Ascending aorta (tissue), 2 donors: ENCODE measurements around the gene FLT3LG. TPM values are rescaled to one million over a fixed set of nuclear protein-coding genes. Genes with fewer than 3 reads are reported as not detected.

ENCODE experiments used
- DNase-seq, 2 donors: peaks; one replicate each; pipeline ENCODE4 v3.0.0-alpha.2; 2019; ENCODE audit warnings: low spot score in 2 of 2
- H3K27ac ChIP-seq, 2 donors: fragments of 200-600 bp; sonication (generic); one replicate each; pipeline ENCODE4 v1.5.1; 2016 to 2017; ENCODE audit warnings: mild to moderate bottlenecking in 1 of 2
- H3K27me3 ChIP-seq: fragments of 200-600 bp; sonication (generic); one replicate; pipeline ENCODE4 v1.5.1; 2017
- H3K36me3 ChIP-seq, 2 donors: fragments of 200-600 bp; sonication (generic); one replicate each; pipeline ENCODE4 v1.5.1; 2016
- H3K4me1 ChIP-seq, 2 donors: fragments of 200-600 bp; sonication (generic); one replicate each; pipeline ENCODE4 v1.5.1; 2016 to 2017; ENCODE audit warnings: mild to moderate bottlenecking in 1 of 2
- H3K4me3 ChIP-seq, 2 donors: fragments of 200-600 bp; sonication (generic); one replicate each; pipeline ENCODE4 v1.5.1; 2016 to 2017; ENCODE audit warnings: mild to moderate bottlenecking in 1 of 2
- H3K9me3 ChIP-seq, 2 donors: fragments of 200-600 bp; sonication (generic); one replicate each; pipeline ENCODE4 v1.5.1; 2016
- intact Hi-C: fragments of 100-400 bp; cut with DNase I; formaldehyde crosslinking; loops from one replicate; pipeline ENCODE4 v1.15.1; 2023
- total RNA-seq: library from RNA; depleted of rRNA; stranded (reverse); fragments of >200 nt; gene quantifications from one replicate; pipeline ENCODE4 v1.1.0, GENCODE V29; 2016
- TF ChIP-seq, protein P1 (sequence below), 3 experiments: fragments of 200-600 bp in 2 of 3; fragments of 450-650 bp in 1 of 3; sonication (generic) in 2 of 3; IDR thresholded peaks; one replicate each; pipeline ENCODE4 v1.5.1; 2016 to 2019; ENCODE audit warnings: antibody characterized with exemption in 3 of 3, mild to moderate bottlenecking in 1 of 3, moderate library complexity in 1 of 3

FLT3LG gene
- total RNA-seq, 1 donor from 2014 or later, result 37.3 TPM

DNA sequence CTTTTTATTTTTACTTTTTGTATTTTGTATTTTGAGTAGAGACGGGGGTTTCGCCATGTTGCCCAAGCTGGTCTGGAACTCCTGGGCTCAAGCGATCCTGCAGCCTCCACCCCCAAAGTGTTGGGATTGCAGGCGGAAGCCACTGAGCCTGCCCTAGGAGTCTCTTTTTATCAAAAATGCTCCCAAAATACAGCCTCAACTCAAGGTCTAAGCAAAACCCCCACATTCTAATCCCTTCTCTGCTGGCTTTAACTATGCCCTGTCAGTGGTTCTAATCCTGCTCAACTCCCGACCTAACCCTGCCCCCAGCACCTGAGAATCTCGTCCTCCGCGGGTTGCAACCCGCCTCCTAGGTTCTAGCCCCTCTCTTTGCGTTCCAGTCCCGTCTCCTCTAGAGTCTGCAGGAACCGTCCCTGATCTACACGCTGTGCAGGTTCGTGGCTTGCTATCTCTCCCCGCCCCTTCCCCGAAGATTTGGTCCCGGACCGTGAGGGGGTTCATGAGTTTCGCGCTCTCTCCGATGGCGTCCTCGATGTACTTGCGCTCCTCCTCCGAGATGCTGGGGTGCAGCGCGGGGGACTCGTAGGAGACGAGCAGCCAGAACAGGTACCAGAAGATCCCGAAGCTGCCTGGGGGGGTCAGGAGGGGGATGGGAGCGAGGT lies 40.6 kb upstream of the FLT3LG start:
- no peaks in the 10 kb centered on the region for H3K4me1 ChIP-seq
- DNase-seq, result no peak
- TF ChIP-seq, protein P1, sequence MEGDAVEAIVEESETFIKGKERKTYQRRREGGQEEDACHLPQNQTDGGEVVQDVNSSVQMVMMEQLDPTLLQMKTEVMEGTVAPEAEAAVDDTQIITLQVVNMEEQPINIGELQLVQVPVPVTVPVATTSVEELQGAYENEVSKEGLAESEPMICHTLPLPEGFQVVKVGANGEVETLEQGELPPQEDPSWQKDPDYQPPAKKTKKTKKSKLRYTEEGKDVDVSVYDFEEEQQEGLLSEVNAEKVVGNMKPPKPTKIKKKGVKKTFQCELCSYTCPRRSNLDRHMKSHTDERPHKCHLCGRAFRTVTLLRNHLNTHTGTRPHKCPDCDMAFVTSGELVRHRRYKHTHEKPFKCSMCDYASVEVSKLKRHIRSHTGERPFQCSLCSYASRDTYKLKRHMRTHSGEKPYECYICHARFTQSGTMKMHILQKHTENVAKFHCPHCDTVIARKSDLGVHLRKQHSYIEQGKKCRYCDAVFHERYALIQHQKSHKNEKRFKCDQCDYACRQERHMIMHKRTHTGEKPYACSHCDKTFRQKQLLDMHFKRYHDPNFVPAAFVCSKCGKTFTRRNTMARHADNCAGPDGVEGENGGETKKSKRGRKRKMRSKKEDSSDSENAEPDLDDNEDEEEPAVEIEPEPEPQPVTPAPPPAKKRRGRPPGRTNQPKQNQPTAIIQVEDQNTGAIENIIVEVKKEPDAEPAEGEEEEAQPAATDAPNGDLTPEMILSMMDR (IDR thresholded peaks at IDR 0.05), result no peak
- no peaks in the 10 kb centered on the region for H3K9me3 ChIP-seq
- H3K27ac ChIP-seq, result no peak overlapping the region
- intact Hi-C loops, result no loop called here
- no peak overlapping the region for H3K4me3 ChIP-seq
- H3K27me3 ChIP-seq, result peaks cover 35% of the 10 kb centered on the region
- no peaks in the 10 kb centered on the region for H3K36me3 ChIP-seq

DNA sequence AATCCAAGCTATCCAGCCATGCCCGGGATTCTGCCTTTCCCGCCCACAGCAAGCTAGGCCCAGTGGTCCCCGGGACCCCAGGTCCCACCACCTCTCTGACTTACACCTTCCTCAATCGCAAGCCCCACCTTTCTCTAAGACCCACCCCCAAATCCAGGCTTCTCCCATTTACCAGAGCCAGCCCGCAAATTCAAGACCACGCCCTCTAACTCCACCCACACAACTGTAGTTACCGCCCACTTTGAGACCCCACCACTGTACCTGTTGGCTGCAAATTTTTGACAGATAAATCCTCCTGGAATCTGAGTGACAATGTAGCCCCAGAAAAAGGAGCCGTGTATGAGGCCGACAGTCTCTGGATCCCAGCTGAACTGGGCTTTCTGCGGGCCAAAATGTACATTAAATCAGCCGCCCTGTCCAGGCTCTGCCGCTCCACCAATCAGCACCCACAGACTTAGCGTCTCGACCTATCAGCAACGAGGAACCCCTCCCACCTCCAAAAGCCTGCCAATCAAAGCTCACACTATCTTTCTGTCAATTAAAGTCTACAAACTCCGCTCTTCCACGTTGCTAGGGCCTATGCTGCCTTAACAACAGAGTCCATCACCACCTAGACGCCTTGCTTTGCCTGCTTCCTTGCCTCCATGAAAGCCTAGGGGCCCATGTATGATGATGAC lies 39.0 kb upstream of the FLT3LG start:
- no peak overlapping the region for H3K27ac ChIP-seq
- TF ChIP-seq, protein P1 (IDR thresholded peaks at IDR 0.05), result no peak
- no peaks in the 10 kb centered on the region for H3K36me3 ChIP-seq
- H3K4me1 ChIP-seq, result no peaks in the 10 kb centered on the region
- intact Hi-C loops, result no loop called here
- H3K9me3 ChIP-seq, result no peaks in the 10 kb centered on the region
- DNase-seq, result no peak
- no peak overlapping the region for H3K4me3 ChIP-seq
- peaks cover 42% of the 10 kb centered on the region for H3K27me3 ChIP-seq

DNA sequence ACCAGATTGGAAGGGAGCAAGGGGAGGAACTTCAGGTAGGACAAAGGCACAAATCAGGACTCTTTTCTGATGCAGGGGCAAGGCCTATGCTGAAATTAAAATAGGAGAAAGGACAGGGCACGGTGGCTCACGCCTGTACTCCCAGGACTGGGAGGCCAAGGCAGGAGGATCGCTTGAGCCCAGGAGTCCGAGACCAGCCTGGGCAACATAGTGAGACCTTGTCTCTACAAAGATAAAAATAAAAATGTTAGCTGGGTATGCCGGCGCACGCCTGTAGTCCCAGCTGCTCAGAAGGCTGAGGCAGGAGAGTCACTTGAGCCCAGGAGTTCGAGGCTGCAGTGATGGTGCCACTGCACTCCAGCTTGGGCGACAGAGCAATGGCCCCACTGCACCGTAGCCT lies 38.3 kb upstream of the FLT3LG start:
- TF ChIP-seq, protein P1 (IDR thresholded peaks at IDR 0.05), result no peak
- DNase-seq, result no peak
- H3K27me3 ChIP-seq, result peaks cover 42% of the 10 kb centered on the region
- no peaks in the 10 kb centered on the region for H3K36me3 ChIP-seq
- no peak overlapping the region for H3K4me3 ChIP-seq
- H3K4me1 ChIP-seq, result no peaks in the 10 kb centered on the region
- no peaks in the 10 kb centered on the region for H3K9me3 ChIP-seq
- H3K27ac ChIP-seq, result no peak overlapping the region
- intact Hi-C loops, result no loop called here

DNA sequence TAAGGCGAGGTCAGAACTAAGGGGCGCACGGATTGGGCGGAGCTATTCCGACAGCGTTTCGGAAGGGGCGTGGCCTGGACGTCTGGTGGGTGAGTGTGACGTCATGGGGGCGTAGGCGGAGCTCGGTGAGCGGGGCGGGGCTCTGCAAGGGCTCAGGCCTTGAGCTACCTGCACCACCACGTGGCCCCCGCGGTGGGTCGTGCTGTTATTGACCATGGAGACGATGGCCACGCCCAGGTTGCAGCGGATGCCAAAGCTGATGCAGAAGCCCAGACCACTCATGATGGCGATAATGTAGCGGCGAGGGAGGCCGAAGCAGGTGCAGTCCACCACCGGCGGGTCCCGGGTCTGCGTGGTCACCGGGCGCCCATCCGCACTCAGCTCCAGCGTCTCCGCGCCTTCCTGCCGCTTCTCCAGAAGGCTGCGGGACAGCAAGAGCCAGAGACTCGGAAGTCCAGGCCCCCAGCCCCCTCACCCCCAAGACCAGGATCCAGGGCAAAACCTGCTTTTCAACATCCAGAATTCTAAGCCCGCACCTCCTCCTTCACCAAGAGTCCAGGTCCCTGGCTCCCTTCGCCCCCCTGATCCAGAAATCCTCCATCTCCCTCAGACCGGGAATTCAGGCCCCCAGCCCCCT lies 37.5 kb upstream of the FLT3LG start:
- intact Hi-C loops, result no loop called here
- H3K27me3 ChIP-seq, result peaks cover 44% of the 10 kb centered on the region

DNA sequence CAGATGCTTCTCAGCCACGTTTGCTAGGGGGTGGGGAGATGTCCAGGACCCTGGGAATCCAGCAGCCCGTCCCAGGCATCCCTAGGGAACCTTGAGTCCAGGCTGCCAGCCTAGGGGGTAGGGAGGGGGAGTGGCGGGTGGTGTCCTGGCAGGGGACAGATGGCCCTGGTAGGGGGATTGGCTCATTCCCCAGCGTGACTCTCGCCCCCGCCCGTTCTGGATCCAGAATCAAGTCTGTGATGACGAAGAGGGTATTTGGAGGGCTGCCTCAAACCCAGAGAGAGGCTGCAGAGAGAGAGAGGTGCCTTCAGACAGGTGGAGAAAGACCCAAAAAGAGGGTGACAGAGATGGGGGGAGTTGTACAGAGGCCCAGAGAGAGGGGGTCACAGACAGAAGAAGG lies 36.8 kb upstream of the FLT3LG start:
- Histone ChIP-seq H3K27me3 (peaks cover 41% of the 10 kb centered on the region), H3K36me3 (no peaks in the 10 kb centered on the region), H3K27ac (no peak overlapping the region), H3K4me3 (no peak overlapping the region), H3K9me3 (no peaks in the 10 kb centered on the region), H3K4me1 (no peaks in the 10 kb centered on the region)
- intact Hi-C loops, result no loop called here
- no peak for DNase-seq
- TF ChIP-seq, protein P1 (IDR thresholded peaks at IDR 0.05), result no peak

More for the DNA sequence above, 37.5 kb upstream of the FLT3LG start:
- Histone ChIP-seq H3K9me3 (no peaks in the 10 kb centered on the region), H3K27ac (no peak overlapping the region), H3K4me3 (no peak overlapping the region), H3K4me1 (no peaks in the 10 kb centered on the region), H3K36me3 (no peaks in the 10 kb centered on the region)
- DNase-seq, result no peak
- TF ChIP-seq, protein P1 (IDR thresholded peaks at IDR 0.05), result no peak
